Daoy (cell line): ENCODE results near the gene MYBPC2. TPM values are rescaled to one million over a fixed set of nuclear protein-coding genes. Genes with fewer than 3 reads are reported as not detected.
A peak's percentile ranks its signal among the peaks of the same experiment; 100 is the strongest.
"Not testable (repeated sequence)": the region's sequence is repeated elsewhere in the genome, so short reads cannot be mapped to it uniquely, and the experiment has no call there.

Source experiments
- DNase-seq: peaks from one replicate; pipeline ENCODE4 v3.0.0-alpha.2; 2015; ENCODE audit warnings: low read depth
- total RNA-seq: library from RNA; depleted of rRNA; stranded (reverse); fragments of >200 nt; shearing (Covaris generic); gene quantifications from 2 replicates; pipeline ENCODE4 v1.2.3, GENCODE V29; 2014

Gene MYBPC2
- total RNA-seq, 1 experiment from 2014 or later: not detected

- no peak for DNase-seq
Measured at GRCh38 chr19:50459067-50459456, 26.4 kb downstream of the MYBPC2 start.

GRCh38 chr19:50459638-50460037 lies 26.9 kb downstream of the MYBPC2 start:
- no peak for DNase-seq

GRCh38 chr19:50460161-50460765 lies 27.6 kb downstream of the MYBPC2 start:
- peak; percentile 70 for DNase-seq

GRCh38 chr19:50461066-50461875 lies 28.6 kb downstream of the MYBPC2 start:
- peak; percentile 80 for DNase-seq

GRCh38 chr19:50462970-50463369 lies 30.3 kb downstream of the MYBPC2 start:
- no peak for DNase-seq

- DNase-seq: no peak
Measured at GRCh38 chr19:50464348-50464747, 31.7 kb downstream of the MYBPC2 start.

GRCh38 chr19:50465000-50465399 lies 32.3 kb downstream of the MYBPC2 start:
- DNase-seq: no peak

GRCh38 chr19:50465986-50466705 lies 33.5 kb downstream of the MYBPC2 start:
- no peak for DNase-seq

GRCh38 chr19:50466706-50467039 lies 34.0 kb downstream of the MYBPC2 start:
- no peak for DNase-seq

GRCh38 chr19:50467566-50467965 lies 34.9 kb downstream of the MYBPC2 start:
- DNase-seq: no peak

- DNase-seq: no peak
Measured at GRCh38 chr19:50468818-50469217, 36.1 kb downstream of the MYBPC2 start.

GRCh38 chr19:50473336-50473735 lies 40.6 kb downstream of the MYBPC2 start:
- not testable (repeated sequence) for DNase-seq

GRCh38 chr19:50475101-50475568 lies 42.4 kb downstream of the MYBPC2 start:
- DNase-seq: no peak

- DNase-seq: no peak
Measured at GRCh38 chr19:50475736-50476223, 43.1 kb downstream of the MYBPC2 start.

GRCh38 chr19:50476224-50476906 lies 43.7 kb downstream of the MYBPC2 start, which contains the start of the genes EMC10 and GARIN5A:
EMC10 (plus strand) TSS chr19:50476507; CDS start chr19:50476545, 38 bp downstream.
GARIN5A (minus strand) TSS chr19:50476848; CDS start chr19:50476388, 460 bp downstream.
- peak; percentile 97 for DNase-seq

GRCh38 chr19:50476907-50477238 lies 44.2 kb downstream of the MYBPC2 start:
- DNase-seq: no peak

- DNase-seq: no peak
Measured at GRCh38 chr19:50477751-50478515, 45.2 kb downstream of the MYBPC2 start.

- DNase-seq: peak; percentile 65
Measured at GRCh38 chr19:50478901-50479715, 46.4 kb downstream of the MYBPC2 start.

GRCh38 chr19:50479761-50480251 lies 47.1 kb downstream of the MYBPC2 start:
- DNase-seq: no peak
